Rectal smooth muscle tissue (tissue), 1 donor: ENCODE measurements around the gene TRMT1L.

Experiments used
- H3K27ac ChIP-seq: one replicate; pipeline ENCODE4 v1.7.0; 2013; ENCODE audit warnings: low read depth, low read length, inconsistent platforms
- H3K27me3 ChIP-seq: one replicate; pipeline ENCODE4 v1.7.0; 2013; ENCODE audit warnings: low read length; ENCODE audit not compliant: control insufficient read depth, insufficient read depth
- H3K36me3 ChIP-seq: one replicate; pipeline ENCODE4 v1.7.0; 2013; ENCODE audit warnings: low read length; ENCODE audit not compliant: control insufficient read depth, insufficient read depth
- H3K4me1 ChIP-seq: one replicate; pipeline ENCODE4 v1.7.0; 2013; ENCODE audit warnings: low read length; ENCODE audit not compliant: control insufficient read depth, insufficient read depth
- H3K4me3 ChIP-seq: one replicate; pipeline ENCODE4 v1.7.0; 2013; ENCODE audit warnings: low read length
- H3K9ac ChIP-seq: one replicate; pipeline ENCODE4 v1.7.0; 2013; ENCODE audit warnings: low read length

The TRMT1L gene

DNA sequence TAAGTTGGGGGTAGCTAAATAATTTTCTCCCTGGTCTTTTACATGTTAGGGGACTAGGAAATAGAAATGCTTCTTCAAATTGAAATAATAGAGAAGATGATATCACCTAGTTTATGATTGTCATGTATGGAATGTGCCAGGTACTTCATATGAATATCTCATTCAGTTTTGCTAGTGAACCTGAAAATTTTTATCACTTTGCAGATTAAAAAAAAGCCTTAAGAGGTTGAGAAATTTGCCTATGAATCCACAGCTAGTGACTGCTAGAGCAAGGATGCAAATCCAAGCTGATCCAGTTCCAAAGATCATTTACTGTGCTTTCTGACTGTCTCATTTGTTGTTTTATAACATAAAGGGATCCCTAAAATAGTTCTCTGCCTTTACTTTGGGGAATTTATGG lies 86.7 kb downstream of the TRMT1L start:
- Histone ChIP-seq H3K36me3 (no peaks in the 10 kb centered on the region), H3K27ac (no peak overlapping the region), H3K9ac (no peak overlapping the region), H3K27me3 (no peaks in the 10 kb centered on the region), H3K4me3 (no peak overlapping the region), H3K4me1 (no peaks in the 10 kb centered on the region)

DNA sequence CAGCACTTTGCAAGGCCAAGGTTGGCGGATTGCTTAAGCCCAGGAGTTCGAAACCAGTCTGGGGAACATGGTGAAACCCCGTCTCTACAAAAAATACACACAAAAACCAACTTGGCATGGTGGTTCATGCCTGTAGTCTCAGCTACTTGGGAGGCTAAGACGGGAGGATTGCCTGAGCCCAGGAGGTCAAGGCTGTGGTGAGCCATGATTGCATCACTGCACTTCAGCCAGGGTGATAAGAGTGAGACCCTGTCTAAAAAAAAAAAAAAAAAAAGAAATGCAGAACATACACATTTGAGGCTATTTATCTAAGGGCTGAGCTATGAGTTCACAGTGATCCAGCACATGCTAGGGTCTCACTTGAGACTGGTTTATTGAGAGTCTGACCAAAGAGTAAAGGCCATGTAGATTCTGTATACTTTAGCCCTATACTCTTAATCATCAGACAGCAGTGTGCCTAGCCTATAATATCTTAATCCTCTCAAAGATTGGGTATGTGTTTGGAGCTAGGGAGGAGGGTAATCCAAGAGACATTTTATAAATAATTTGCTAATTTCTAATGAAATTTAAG lies 87.5 kb downstream of the TRMT1L start:
- Histone ChIP-seq H3K27ac (no peak overlapping the region), H3K27me3 (no peaks in the 10 kb centered on the region), H3K36me3 (no peaks in the 10 kb centered on the region), H3K9ac (no peak overlapping the region), H3K4me1 (no peaks in the 10 kb centered on the region), H3K4me3 (no peak overlapping the region)

DNA sequence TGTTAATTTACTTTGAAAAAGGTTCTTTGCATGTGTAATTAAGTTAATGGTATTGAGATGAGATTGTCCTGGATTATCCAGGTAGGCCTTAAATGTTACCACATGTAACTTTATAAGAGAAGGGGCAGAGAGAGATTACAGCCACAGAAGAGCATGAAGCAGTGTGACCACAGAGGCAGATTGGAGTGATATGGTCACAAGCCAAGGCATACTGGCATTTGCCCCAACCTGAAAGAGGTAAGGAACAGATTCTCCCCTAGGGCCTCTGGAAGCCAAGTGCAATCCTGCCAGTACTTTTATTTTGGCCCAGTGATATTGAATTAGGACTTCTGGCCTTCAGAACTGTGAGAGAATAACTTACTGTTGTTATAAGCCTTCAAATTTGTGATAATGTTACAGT lies 88.4 kb downstream of the TRMT1L start:
- no peak overlapping the region for H3K4me3 ChIP-seq
- H3K27me3 ChIP-seq, result no peaks in the 10 kb centered on the region
- H3K36me3 ChIP-seq, result no peaks in the 10 kb centered on the region
- no peaks in the 10 kb centered on the region for H3K4me1 ChIP-seq
- H3K9ac ChIP-seq, result no peak overlapping the region
- H3K27ac ChIP-seq, result no peak overlapping the region
